A549 (cell line): Measurements from ENCODE around the gene BEST3. TPM values are rescaled to one million over a fixed set of nuclear protein-coding genes. Genes with fewer than 3 reads are reported as not detected.

Experiments used
- ATAC-seq, 2 experiments: fragments of 200-7000 bp in 1 of 2; fragments of >200 bp in 1 of 2; cut with Nextera tagmentation in 1 of 2; cut with Tn5 transposase in 1 of 2; 3 replicates each; pipeline versions ENCODE4 v1.8.0 to v1.9.1; 2018 to 2020; ENCODE audit warnings: mild to moderate bottlenecking in 1 of 2, moderate library complexity in 1 of 2
- CTCF ChIA-PET: fragments of 300-600 bp; sonication (Branson Sonifier 250); formaldehyde crosslinking; extraction: SDS; loops from one replicate; lab custom pipeline; 2021; ENCODE audit warnings: antibody characterized with exemption, inconsistent platforms; lab: Yijun Ruan, JAX
- POLR2A ChIA-PET: fragments of 350-600 bp; formaldehyde crosslinking; extraction: SDS; loops from one replicate; lab custom pipeline; 2021; ENCODE audit warnings: antibody characterized with exemption, inconsistent platforms; lab: Yijun Ruan, JAX
- DNase-seq, 2 experiments: peaks; one replicate each; pipeline versions ENCODE4 v3.0.0 to v3.0.0-alpha.2; 2011 to 2016; ENCODE audit warnings: low read depth in 1 of 2, low spot score in 1 of 2
- FAIRE-seq: peaks from 2 replicates; lab custom pipeline; 2011; peaks lifted over from hg19 to GRCh38; lab: Jason Lieb, UNC
- H3K27ac ChIP-seq, 2 experiments: fragments of >200 bp; sonication (Bioruptor Twin); formaldehyde crosslinking; 3 replicates each; pipeline ENCODE4 v1.5.1; 2016 to 2017
- H3K4me1 ChIP-seq: fragments of >200 bp; sonication (Bioruptor Twin); formaldehyde crosslinking; 3 replicates; pipeline ENCODE4 v1.6.1; 2016
- H3K4me2 ChIP-seq: fragments of >200 bp; sonication (Bioruptor Twin); formaldehyde crosslinking; 3 replicates; pipeline ENCODE4 v1.6.1; 2016
- H3K4me3 ChIP-seq: fragments of >200 bp; sonication (Bioruptor Twin); formaldehyde crosslinking; 3 replicates; pipeline ENCODE4 v1.5.1; 2016
- H3K9me3 ChIP-seq: fragments of >200 bp; sonication (Bioruptor Twin); formaldehyde crosslinking; 3 replicates; pipeline ENCODE4 v1.6.1; 2016
- CHD2 ChIP-seq: fragments of 150-350 bp; IDR thresholded peaks from 2 replicates; pipeline ENCODE4 v1.6.1; 2014; ENCODE audit warnings: low read length; ENCODE audit not compliant: partially characterized antibody
- E2F6 ChIP-seq: IDR thresholded peaks from 2 replicates; pipeline ENCODE4 v1.6.1; 2012; ENCODE audit warnings: low read depth, borderline replicate concordance
- EHMT2 ChIP-seq: fragments of 200-600 bp; sonication (generic); IDR thresholded peaks from 2 replicates; pipeline ENCODE4 v1.6.1; 2016; ENCODE audit warnings: antibody characterized with exemption, low read depth, mild to moderate bottlenecking, moderate library complexity
- ESRRA ChIP-seq: fragments of 150-350 bp; IDR thresholded peaks from 2 replicates; pipeline ENCODE4 v1.6.1; 2014; ENCODE audit warnings: mild to moderate bottlenecking, low read length, borderline replicate concordance
- FOSL2 ChIP-seq, 2 experiments: fragments of 450-650 bp in 1 of 2; fragments of >200 bp in 1 of 2; sonication (Bioruptor Twin) in 1 of 2; formaldehyde crosslinking; IDR thresholded peaks; 2 replicates each; pipeline versions ENCODE4 v1.5.0 to v1.6.1; 2016 to 2020; ENCODE audit warnings: mild to moderate bottlenecking in 1 of 2, moderate library complexity in 1 of 2
- HOXA7 ChIP-seq: fragments of 250-450 bp; sonication (Bioruptor Pico); IDR thresholded peaks from 2 replicates; pipeline ENCODE4 v1.5.0; 2020; ENCODE audit warnings: mild to moderate bottlenecking, moderate library complexity
- HOXB5 ChIP-seq: fragments of 250-450 bp; sonication (Bioruptor Pico); IDR thresholded peaks from 2 replicates; pipeline ENCODE4 v1.5.0; 2020; ENCODE audit warnings: mild to moderate bottlenecking, moderate library complexity
- JUN ChIP-seq, 2 experiments: fragments of >200 bp; sonication (Bioruptor Twin); formaldehyde crosslinking; IDR thresholded peaks; 2 replicates in 1 of 2; 3 replicates in 1 of 2; pipeline ENCODE4 v1.6.1; 2016 to 2017
- KDM5A ChIP-seq: fragments of 200-600 bp; sonication (generic); IDR thresholded peaks from 2 replicates; pipeline ENCODE4 v1.6.1; 2016; ENCODE audit warnings: antibody characterized with exemption, mild to moderate bottlenecking
- MAX ChIP-seq: IDR thresholded peaks from 2 replicates; pipeline ENCODE4 v1.6.1; 2012
- NFE2L2 ChIP-seq: fragments of 150-350 bp; conservative IDR thresholded peaks from 2 replicates; pipeline ENCODE4 v1.6.1; 2014; ENCODE audit warnings: low read length
- NPAS2 ChIP-seq: fragments of 250-450 bp; sonication (Bioruptor Pico); IDR thresholded peaks from 2 replicates; pipeline ENCODE4 v1.8.0; 2022; ENCODE audit warnings: mild to moderate bottlenecking, moderate library complexity, borderline replicate concordance
- NR3C1 ChIP-seq: fragments of >200 bp; sonication (Bioruptor Twin); formaldehyde crosslinking; IDR thresholded peaks from 3 replicates; pipeline ENCODE4 v1.6.1; 2017
- POLR2AphosphoS2 ChIP-seq: conservative IDR thresholded peaks from 2 replicates; pipeline ENCODE4 v1.6.1; 2012; ENCODE audit warnings: low read length, improper control_type of control experiment, inconsistent platforms
- RCOR1 ChIP-seq: fragments of 150-350 bp; IDR thresholded peaks from 2 replicates; pipeline ENCODE4 v1.6.1; 2014; ENCODE audit warnings: antibody characterized with exemption, low read length, low read depth
- ZC3H11A ChIP-seq: fragments of 450-650 bp; IDR thresholded peaks from 2 replicates; pipeline ENCODE4 v1.6.1; 2014; ENCODE audit warnings: antibody characterized with exemption, mild to moderate bottlenecking
- ZSCAN20 ChIP-seq: fragments of 250-450 bp; sonication (Bioruptor Pico); IDR thresholded peaks from 2 replicates; pipeline ENCODE4 v1.8.0; 2022; ENCODE audit warnings: mild to moderate bottlenecking, moderate library complexity
- WGBS: methylation state at CpG from one replicate; pipeline ENCODE4 v1.1.6; 2017; ENCODE audit errors: missing lambda C conversion rate; 5-methylcytosine and 5-hydroxymethylcytosine counted together
- polyA plus RNA-seq, 4 experiments: library from polyadenylated mRNA; depleted of rRNA in 3 of 4; stranded (reverse); fragments of >200 nt; fragmentation: RNase III in 1 of 4; extraction: RNeasy Plus Mini Kit Qiagen cat#74134 plus additional on column Dnase treatment in 1 of 4; gene quantifications; 2 replicates in 3 of 4; 3 replicates in 1 of 4; pipeline ENCODE4 v1.2.3, GENCODE V29; 2011 to 2017
- TF ChIP-seq, protein P1 (sequence below): fragments of 250-450 bp; sonication (Bioruptor Pico); IDR thresholded peaks from 2 replicates; pipeline ENCODE4 v1.5.0; 2021; ENCODE audit warnings: mild to moderate bottlenecking, moderate library complexity, borderline replicate concordance
- TF ChIP-seq, protein P2 (sequence below): fragments of >200 bp; sonication (Bioruptor Twin); formaldehyde crosslinking; IDR thresholded peaks from 2 replicates; pipeline ENCODE4 v1.6.1; 2016

Gene BEST3
- polyA plus RNA-seq, 2 of the 4 experiments (the other 2 are of a cell fraction): 0.57 to 1.2 TPM

DNA sequence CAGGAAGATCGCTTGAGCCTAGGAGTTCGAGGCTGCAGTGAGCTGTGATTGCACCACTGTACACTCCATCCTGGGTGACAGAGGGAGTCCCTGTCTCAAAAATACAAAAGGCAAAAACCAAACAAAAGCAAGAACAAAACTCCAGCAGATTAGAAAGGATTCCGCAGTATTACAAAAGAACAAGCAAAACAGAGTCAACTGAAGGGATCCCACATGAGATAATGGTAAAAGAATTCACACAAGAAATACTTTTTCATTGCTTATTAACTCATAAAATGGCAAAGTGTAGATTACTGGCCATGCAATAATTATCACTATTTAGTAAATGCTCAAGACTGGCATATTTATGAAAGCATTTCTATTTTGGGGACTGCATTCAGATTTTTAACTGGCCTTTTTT lies 35.4 kb downstream of the BEST3 start:
- FAIRE-seq: no peak
- ATAC-seq: no peak
- Histone ChIP-seq H3K27ac (no peak overlapping the region), H3K9me3 (no peaks in the 10 kb centered on the region), H3K4me3 (no peak overlapping the region)
- POLR2A ChIA-PET: no interaction called here
- no peak for TF ChIP-seq JUN (IDR thresholded peaks at IDR 0.05)
- TF ChIP-seq NR3C1: no peak
- no peak for TF ChIP-seq HOXA7 (CRISPR knock-in tag)
- TF ChIP-seq, protein P1, sequence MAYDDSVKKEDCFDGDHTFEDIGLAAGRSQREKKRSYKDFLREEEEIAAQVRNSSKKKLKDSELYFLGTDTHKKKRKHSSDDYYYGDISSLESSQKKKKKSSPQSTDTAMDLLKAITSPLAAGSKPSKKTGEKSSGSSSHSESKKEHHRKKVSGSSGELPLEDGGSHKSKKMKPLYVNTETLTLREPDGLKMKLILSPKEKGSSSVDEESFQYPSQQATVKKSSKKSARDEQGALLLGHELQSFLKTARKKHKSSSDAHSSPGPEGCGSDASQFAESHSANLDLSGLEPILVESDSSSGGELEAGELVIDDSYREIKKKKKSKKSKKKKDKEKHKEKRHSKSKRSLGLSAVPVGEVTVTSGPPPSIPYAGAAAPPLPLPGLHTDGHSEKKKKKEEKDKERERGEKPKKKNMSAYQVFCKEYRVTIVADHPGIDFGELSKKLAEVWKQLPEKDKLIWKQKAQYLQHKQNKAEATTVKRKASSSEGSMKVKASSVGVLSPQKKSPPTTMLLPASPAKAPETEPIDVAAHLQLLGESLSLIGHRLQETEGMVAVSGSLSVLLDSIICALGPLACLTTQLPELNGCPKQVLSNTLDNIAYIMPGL: no peak
- no peak for TF ChIP-seq MAX
- no peak for TF ChIP-seq EHMT2
- no peak for TF ChIP-seq ZC3H11A
- TF ChIP-seq NFE2L2: no peak
- no peak for TF ChIP-seq RCOR1
- TF ChIP-seq, protein P2, sequence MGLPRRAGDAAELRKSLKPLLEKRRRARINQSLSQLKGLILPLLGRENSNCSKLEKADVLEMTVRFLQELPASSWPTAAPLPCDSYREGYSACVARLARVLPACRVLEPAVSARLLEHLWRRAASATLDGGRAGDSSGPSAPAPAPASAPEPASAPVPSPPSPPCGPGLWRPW: no peak
- TF ChIP-seq, all 56 proteins: peak for 0
- 71% methylated on average over 3 of the region's 3 CpGs for WGBS
- H3K4me2 ChIP-seq: no peak overlapping the region
- CTCF ChIA-PET: interaction anchor here (0.6 to 2.0 kb wide), 5 partner anchors 9 to 24 kb away, joined by 3 to 9 read pairs (median 5); no protein-coding TSS in a partner anchor
- no peak for DNase-seq
- no peaks in the 10 kb centered on the region for H3K4me1 ChIP-seq

GRCh38 chr12:69662764-69663163 lies 36.3 kb downstream of the BEST3 start:
- no peaks in the 10 kb centered on the region for H3K4me1 ChIP-seq
- ChIA-PET POLR2A (interaction anchor here (0.7 kb wide), 1 partner anchor 888 kb away, joined by 3 read pairs; no protein-coding TSS in a partner anchor), CTCF (interaction anchor here (1.1 to 2.0 kb wide), 5 partner anchors 8 to 53 kb away, joined by 3 to 9 read pairs (median 8); no protein-coding TSS in a partner anchor)
- DNase-seq: no peak
- no peak overlapping the region for H3K4me2 ChIP-seq
- ATAC-seq: no peak
- no peak overlapping the region for H3K27ac ChIP-seq
- H3K9me3 ChIP-seq: no peaks in the 10 kb centered on the region
- H3K4me3 ChIP-seq: no peak overlapping the region
- no peak for TF ChIP-seq ESRRA
- TF ChIP-seq KDM5A: no peak
- TF ChIP-seq ZSCAN20 (CRISPR knock-in tag): no peak
- TF ChIP-seq HOXB5 (CRISPR knock-in tag): no peak
- TF ChIP-seq POLR2AphosphoS2: no peak
- no peak for TF ChIP-seq NFE2L2
- no peak for TF ChIP-seq RCOR1
- TF ChIP-seq CHD2: no peak
- TF ChIP-seq FOSL2 (IDR thresholded peaks at IDR 0.05): no peak
- no peak for TF ChIP-seq FOSL2 (CRISPR knock-in tag; IDR thresholded peaks at IDR 0.05)
- no peak for TF ChIP-seq E2F6
- no peak for FAIRE-seq

DNA sequence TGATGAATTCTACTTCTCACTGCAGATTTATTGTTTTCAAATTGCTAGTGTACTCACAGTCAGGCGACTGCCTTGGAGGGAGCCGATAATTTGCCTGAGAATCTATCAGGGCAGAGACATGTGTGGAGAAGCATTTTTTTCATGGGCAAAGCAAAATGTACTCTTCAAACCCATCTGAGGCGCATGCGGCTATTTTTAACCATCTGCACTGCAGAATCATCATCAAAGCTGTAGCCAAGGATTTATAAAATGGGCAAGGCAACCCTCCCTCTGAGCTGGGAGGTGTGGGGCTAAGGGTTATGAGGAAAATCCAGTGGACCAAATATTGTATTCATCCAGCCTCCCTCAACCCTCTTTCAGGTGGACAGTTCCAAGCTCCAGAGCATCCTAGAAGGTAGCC lies 37.7 kb downstream of the BEST3 start:
- ATAC-seq: no peak
- CTCF ChIA-PET: interaction anchor here (1.1 to 1.2 kb wide), 2 partner anchors 11 to 52 kb away, joined by 3 read pairs; no protein-coding TSS in a partner anchor
- Histone ChIP-seq H3K9me3 (no peaks in the 10 kb centered on the region), H3K4me1 (peaks cover under 1% of the 10 kb centered on the region; the same call in 1 of the 3 replicates), H3K4me3 (no peak overlapping the region), H3K27ac (no peak overlapping the region), H3K4me2 (no peak overlapping the region)
- POLR2A ChIA-PET: no interaction called here
- DNase-seq: no peak
- no peak for TF ChIP-seq NPAS2 (CRISPR knock-in tag)
- 84% methylated on average over 4 of the region's 4 CpGs for WGBS
- FAIRE-seq: no peak
